NK-92 (cell line): ENCODE data around the gene KIF1C.
"Not testable (repeated sequence)": the region's sequence is repeated elsewhere in the genome, so short reads cannot be mapped to it uniquely, and the experiment has no call there.

ENCODE experiments used
- DNase-seq: peaks from one replicate; lab custom pipeline; 2025; ENCODE audit not compliant: unreplicated experiment; lab: John Stamatoyannopoulos, UW

Gene KIF1C

GRCh38 chr17:4999430-5000093, 1.8 kb downstream of the KIF1C start:
- DNase-seq: no peak

GRCh38 chr17:5000237-5000639, 2.5 kb downstream of the KIF1C start:
- no peak for DNase-seq

DNA sequence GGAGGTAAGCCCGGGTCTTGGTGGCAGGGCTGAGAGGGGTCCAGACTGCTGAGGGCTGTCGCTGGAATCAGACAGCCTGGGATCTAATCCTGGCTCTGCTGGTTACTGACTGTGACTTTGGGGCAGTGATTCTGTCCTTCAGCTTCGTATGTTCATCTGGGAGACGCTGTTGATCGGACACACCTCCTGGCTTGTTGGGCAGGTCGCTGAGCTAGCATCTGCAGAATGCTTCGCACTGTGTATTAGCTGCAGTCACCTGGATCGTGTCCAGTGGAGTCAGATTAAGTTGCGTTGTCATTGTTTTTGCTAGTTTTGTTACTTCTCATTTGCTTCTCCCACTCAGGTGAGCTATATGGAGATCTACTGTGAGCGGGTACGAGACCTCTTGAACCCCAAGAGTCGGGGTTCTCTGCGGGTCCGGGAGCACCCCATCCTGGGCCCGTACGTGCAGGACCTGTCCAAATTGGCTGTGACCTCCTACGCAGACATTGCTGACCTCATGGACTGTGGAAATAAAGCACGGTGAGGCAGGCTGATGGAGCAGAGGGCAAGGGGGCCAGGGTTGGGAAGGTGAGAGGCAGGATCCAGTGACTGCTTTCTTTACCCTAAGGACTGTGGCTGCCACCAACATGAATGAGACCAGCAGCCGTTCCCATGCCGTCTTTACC, 4.5 kb downstream of the KIF1C start:
- DNase-seq: no peak

GRCh38 chr17:5003214-5003867, 5.6 kb downstream of the KIF1C start:
- no peak for DNase-seq

DNA sequence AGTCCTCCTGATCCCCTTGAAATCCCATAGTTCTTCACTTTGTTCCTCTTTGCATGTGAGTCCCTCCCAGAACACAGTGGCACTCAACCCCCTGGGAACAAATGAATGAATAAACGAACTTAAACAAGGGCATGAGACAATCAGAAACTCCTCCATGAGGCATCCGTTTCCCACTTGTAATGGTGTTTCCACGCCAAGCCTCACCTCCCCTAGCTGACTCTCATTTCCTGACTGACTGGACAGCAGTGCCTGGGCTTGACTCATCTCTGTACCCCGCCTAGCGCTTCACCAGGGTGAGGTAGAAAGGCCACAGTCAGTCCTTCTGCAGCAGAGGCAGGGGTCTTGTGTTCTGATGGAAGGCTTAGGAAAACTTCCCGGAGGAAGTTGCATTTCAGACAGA, 14.2 kb downstream of the KIF1C start:
- DNase-seq: no peak

- DNase-seq: no peak
These were observed 16.6 kb downstream of the KIF1C start for GRCh38 chr17:5014357-5014756.

GRCh38 chr17:5019475-5019956, 21.8 kb downstream of the KIF1C start:
- DNase-seq: no peak

DNA sequence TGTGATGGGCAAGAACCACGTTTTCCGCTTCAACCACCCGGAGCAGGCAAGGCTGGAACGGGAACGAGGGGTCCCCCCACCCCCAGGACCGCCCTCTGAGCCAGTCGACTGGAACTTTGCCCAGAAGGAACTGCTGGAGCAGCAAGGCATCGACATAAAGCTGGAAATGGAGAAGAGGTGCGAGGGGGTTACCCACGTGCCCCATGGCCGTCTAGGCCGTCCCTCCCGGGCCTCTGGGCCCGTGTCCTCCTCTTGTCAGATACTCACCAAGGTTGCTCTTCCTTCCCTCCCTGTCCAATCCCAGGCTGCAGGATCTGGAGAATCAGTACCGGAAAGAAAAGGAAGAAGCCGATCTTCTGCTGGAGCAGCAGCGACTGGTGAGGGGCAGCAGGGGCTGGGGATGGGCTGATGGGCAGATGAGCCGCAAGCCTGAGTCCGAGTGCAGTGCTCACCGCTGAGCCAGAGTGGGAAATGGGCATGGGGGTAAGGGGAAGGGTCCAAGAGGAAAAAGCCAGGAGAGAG, 22.8 kb downstream of the KIF1C start:
- no peak for DNase-seq

GRCh38 chr17:5022171-5022711, 24.5 kb downstream of the KIF1C start:
- DNase-seq: no peak

GRCh38 chr17:5023588-5024147, 25.9 kb downstream of the KIF1C start:
- no peak for DNase-seq

GRCh38 chr17:5024604-5025003, 26.9 kb downstream of the KIF1C start:
- no peak for DNase-seq

GRCh38 chr17:5027299-5027698, 29.5 kb downstream of the KIF1C start:
- no peak for DNase-seq

GRCh38 chr17:5027916-5028315, 30.2 kb downstream of the KIF1C start:
- no peak for DNase-seq

- DNase-seq: not testable (repeated sequence)
These were observed 32.4 kb downstream of the KIF1C start for GRCh38 chr17:5030168-5030567.

DNA sequence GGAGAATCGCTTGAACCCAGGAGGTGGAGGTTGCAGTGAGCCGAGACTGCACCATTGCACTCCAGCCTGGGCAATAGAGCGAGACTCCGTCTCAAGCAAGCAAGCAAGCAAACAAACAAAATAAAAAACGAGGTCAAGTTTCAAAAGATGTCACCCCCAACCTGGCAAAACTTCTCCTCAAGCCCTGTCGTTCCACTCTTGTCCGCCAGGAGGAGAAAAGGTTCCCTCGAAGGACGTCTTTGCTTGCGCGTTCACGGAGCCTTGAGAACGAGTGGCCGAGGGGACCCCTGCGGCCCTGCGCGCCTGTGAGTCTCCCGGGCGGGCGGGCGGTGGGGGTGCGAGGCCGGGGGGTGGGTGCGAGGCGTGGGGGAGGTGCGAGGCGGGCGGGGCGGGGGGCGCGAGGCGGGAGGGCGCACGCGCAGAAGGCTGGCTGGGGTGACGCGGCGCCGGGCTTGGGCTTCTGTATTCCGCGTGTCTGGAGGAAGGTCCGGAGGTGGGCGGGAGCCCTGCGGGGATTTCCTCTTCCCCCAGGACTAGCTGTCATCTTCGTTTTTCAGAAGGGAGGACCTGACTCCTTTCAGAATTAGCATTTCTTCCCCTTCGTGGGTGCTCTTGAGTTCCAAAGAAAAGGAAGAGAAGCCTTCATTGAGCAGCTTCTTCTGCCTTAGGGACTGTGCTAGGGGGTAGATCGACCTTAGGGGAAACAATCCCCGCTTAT, 33.8 kb downstream of the KIF1C start:
- no peak for DNase-seq

DNA sequence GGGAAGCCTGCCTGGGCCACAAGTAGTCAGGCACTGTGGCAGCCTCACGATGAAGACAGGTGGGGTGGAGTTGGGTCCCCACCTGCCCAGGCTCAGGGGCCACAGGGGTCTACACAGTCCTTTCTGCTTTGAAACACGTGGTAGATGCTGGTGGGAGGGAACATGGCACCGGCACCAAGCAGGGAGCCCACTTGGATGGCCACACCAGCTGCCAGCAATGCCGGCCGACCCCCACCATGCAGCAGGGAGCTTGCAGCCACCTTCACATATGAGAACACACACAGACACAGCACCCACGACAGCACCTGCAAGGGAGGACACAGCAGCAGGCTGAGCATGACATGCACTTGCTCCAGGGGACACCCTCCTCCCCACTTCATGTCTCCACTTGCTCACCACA, 35.1 kb downstream of the KIF1C start:
- no peak for DNase-seq

- no peak for DNase-seq
These were observed 35.7 kb downstream of the KIF1C start for GRCh38 chr17:5033352-5034015.

- no peak for DNase-seq
These were observed 36.3 kb downstream of the KIF1C start for GRCh38 chr17:5034063-5034462.

DNA sequence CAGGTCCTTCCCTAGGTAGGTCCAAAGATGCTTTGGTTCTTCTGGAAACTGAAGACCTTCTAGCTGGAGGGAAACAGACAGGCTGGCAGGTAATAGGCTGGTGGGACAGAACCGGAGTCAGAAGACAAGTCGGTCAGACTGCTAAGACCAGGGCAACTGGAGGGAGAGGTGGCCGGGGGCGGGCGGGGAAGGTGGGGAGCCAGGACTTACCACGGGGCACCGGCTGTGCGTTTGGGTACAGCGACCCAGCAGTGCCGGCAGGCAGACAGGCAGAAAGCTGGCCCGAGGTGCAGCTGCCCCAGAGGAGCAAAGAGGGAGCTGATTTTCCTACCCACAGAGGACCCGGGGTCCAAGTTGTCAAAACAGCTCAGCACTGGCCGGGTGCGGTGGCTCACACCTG, 36.9 kb downstream of the KIF1C start:
- no peak for DNase-seq

DNA sequence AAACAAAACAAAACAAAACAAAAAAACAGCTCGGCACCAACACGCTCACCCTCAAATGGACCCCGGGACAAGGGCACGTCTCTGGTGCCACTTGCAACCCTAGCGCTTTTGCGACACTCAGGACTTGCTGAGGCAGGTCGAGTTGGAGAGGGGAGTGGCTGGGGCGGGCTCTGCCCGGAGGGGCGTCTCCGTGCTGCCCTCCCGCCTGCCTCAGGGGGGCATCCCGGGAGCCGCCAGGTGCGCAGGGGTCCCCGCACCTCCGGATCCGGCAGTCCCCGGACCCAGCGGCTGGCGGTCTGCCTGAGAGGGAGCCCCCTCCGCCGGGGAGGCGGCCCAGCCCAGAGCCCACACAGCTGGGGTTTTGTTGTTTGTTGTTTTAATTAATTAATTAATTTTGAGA, 37.6 kb downstream of the KIF1C start, which contains the start of gene SLC52A1:
SLC52A1 (minus strand) TSS at position 112 of the 400 bp plus-strand sequence. CDS start 820 bp downstream, outside the sequence.
- no peak for DNase-seq
